Endothelial cell of umbilical vein (primary cell): Measurements from ENCODE around the gene MGST3.

ENCODE experiments used
- CTCF ChIP-seq, 2 donors: IDR thresholded peaks; 1 replicate in 1 of 2; 2 replicates in 1 of 2; pipeline ENCODE4 v1.5.1; 2011; ENCODE audit warnings: low read length in 2 of 2, mild to moderate bottlenecking in 2 of 2, moderate library complexity in 2 of 2, control low read depth in 1 of 2, inconsistent platforms in 1 of 2, low read depth in 1 of 2; ENCODE audit not compliant: insufficient read depth in 1 of 2; ENCODE audit errors: extremely low read depth in 1 of 2
- EZH2 ChIP-seq: IDR thresholded peaks from 2 replicates; pipeline ENCODE4 v1.6.1; 2012; ENCODE audit warnings: borderline replicate concordance, low read depth, mild to moderate bottlenecking, moderate library complexity, low read length, inconsistent platforms; ENCODE audit not compliant: severe bottlenecking
- GATA2 ChIP-seq: IDR thresholded peaks from 2 replicates; pipeline ENCODE4 v1.7.0; 2011; ENCODE audit warnings: low read depth, mild to moderate bottlenecking, moderate library complexity, mixed read lengths, low read length; ENCODE audit not compliant: insufficient read length, insufficient read depth
- MAX ChIP-seq: IDR thresholded peaks from 2 replicates; pipeline ENCODE4 v1.6.1; 2011; ENCODE audit not compliant: insufficient read depth, insufficient read length
- POLR2A ChIP-seq: IDR thresholded peaks from 2 replicates; pipeline ENCODE4 v1.6.1; 2012; ENCODE audit warnings: low read depth, mild to moderate bottlenecking, control low read depth, low read length
- POLR2AphosphoS5 ChIP-seq: IDR thresholded peaks from 2 replicates; pipeline ENCODE4 v1.6.1; 2012; ENCODE audit warnings: low read depth, mild to moderate bottlenecking, control low read depth, low read length, moderate library complexity; ENCODE audit not compliant: insufficient read depth

- TF ChIP-seq POLR2A: no peak
- no peak for TF ChIP-seq CTCF (IDR thresholded peaks at IDR 0.05; ENCODE audit: extremely low read depth in 1 of 2, insufficient read depth in 1 of 2, low read depth in 1 of 2, low read length in 2 of 2)
- no peak for TF ChIP-seq MAX
- TF ChIP-seq POLR2AphosphoS5: no peak
- no peak for TF ChIP-seq EZH2
- TF ChIP-seq GATA2: no peak
These were observed 66.5 kb downstream of the MGST3 start for GRCh38 chr1:165697491-165697880.
